Activated T-cell treated with anti-CD3 and anti-CD28 coated beads for 1 hour (primary cell): ENCODE results near the gene MAML1.
"Not testable (repeated sequence)": the region's sequence is repeated elsewhere in the genome, so short reads cannot be mapped to it uniquely, and the experiment has no call there.

Source experiments
- DNase-seq: peaks from one replicate; pipeline ENCODE4 v3.0.0-alpha.2; 2020; ENCODE audit warnings: low read depth

Gene MAML1

GRCh38 chr5:179734536-179735164, 2.0 kb downstream of the MAML1 start:
- no peak for DNase-seq

GRCh38 chr5:179738742-179739141, 6.1 kb downstream of the MAML1 start:
- no peak for DNase-seq

GRCh38 chr5:179744106-179744505, 11.5 kb downstream of the MAML1 start:
- DNase-seq = not testable (repeated sequence)

GRCh38 chr5:179746872-179747271, 14.2 kb downstream of the MAML1 start:
- DNase-seq = no peak

GRCh38 chr5:179747811-179748210, 15.2 kb downstream of the MAML1 start:
- no peak for DNase-seq

- no peak for DNase-seq
Observed at GRCh38 chr5:179749857-179750508, 17.4 kb downstream of the MAML1 start.

GRCh38 chr5:179753971-179754370, 21.3 kb downstream of the MAML1 start:
- DNase-seq = no peak

- no peak for DNase-seq
Observed at GRCh38 chr5:179755022-179755421, 22.4 kb downstream of the MAML1 start.

GRCh38 chr5:179758955-179759354, 26.3 kb downstream of the MAML1 start:
- no peak for DNase-seq

- DNase-seq = no peak
Observed at GRCh38 chr5:179759581-179760551, 27.2 kb downstream of the MAML1 start.

- DNase-seq = no peak
Observed at GRCh38 chr5:179762079-179762780, 29.6 kb downstream of the MAML1 start.

GRCh38 chr5:179762781-179763176, 30.2 kb downstream of the MAML1 start:
- no peak for DNase-seq

- DNase-seq = peak; percentile 28
Observed at GRCh38 chr5:179763215-179763945, 30.8 kb downstream of the MAML1 start.

- DNase-seq = no peak
Observed at GRCh38 chr5:179764056-179764455, 31.4 kb downstream of the MAML1 start.

- no peak for DNase-seq
Observed at GRCh38 chr5:179765400-179765799, 32.8 kb downstream of the MAML1 start.

GRCh38 chr5:179766021-179766725, 33.6 kb downstream of the MAML1 start:
- no peak for DNase-seq

- no peak for DNase-seq
Observed at GRCh38 chr5:179766726-179767455, 34.3 kb downstream of the MAML1 start.

GRCh38 chr5:179767496-179768100, 35.0 kb downstream of the MAML1 start:
- DNase-seq = no peak

GRCh38 chr5:179768326-179769085, 35.9 kb downstream of the MAML1 start:
- DNase-seq = no peak
